GM04503 (cell line): ENCODE data around the gene HSD17B1.
"Not testable (repeated sequence)": the region's sequence is repeated elsewhere in the genome, so short reads cannot be mapped to it uniquely, and the experiment has no call there.

Experiments
- DNase-seq: peaks from one replicate; pipeline ENCODE4 v3.0.0-alpha.2; 2012; ENCODE audit warnings: low read depth

Gene HSD17B1

DNA sequence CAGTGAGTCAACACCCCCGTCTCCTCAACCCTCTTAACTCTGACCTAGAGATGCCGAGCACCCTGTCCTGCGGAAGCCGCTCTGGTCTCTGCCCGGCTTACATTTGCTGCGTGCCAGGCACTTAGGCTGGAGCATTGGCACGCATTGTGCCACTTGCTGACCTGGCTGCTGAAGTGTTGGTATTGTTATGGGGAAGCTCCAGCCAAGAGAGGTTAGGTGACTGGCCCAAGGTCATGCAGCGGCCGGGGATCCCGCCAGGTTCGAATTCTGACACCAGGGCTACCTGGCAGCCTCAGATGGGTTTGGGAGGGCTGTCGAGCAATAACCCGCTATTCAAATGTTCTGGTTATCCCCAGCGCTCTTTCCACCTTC, 5.0 kb upstream of the HSD17B1 start:
- DNase-seq, result no peak

DNA sequence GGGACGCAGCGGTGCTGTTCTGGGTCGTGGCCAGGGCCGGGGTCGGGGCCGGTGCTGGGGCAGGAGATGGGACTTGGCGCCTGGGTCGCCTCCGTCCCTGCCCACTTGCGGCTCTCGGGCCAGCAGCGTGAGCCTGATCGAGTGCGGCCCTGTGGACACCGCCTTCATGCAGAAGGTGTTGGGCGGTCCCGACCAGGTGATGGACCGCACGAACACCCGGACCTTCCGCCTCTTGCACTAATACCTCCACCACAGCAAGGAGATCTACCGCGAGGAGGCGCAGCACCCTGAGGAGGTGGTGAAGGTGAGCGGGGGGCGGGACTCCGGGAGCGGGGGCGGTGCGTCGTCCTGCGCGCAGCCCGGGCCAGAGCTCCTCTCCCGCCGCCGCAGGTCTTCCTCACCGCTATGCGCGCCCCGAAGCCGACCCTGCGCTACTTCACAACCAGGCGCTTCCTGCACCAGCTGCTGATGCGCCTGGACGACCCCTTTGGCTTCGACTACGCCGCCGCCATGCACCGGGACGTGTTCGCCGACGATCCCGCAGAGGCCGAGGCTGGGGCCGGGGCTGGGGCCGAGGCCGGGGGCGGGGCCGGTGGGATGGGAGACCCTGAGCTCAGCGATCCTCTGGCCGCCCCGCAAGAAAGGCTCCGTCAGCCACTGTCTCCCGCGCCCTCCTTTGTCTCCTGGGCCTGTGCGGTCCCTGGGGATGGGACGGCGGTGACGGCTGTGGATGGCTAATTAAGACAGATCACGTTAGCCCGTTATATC, 4.5 kb upstream of the HSD17B1 start:
- no peak for DNase-seq

DNA sequence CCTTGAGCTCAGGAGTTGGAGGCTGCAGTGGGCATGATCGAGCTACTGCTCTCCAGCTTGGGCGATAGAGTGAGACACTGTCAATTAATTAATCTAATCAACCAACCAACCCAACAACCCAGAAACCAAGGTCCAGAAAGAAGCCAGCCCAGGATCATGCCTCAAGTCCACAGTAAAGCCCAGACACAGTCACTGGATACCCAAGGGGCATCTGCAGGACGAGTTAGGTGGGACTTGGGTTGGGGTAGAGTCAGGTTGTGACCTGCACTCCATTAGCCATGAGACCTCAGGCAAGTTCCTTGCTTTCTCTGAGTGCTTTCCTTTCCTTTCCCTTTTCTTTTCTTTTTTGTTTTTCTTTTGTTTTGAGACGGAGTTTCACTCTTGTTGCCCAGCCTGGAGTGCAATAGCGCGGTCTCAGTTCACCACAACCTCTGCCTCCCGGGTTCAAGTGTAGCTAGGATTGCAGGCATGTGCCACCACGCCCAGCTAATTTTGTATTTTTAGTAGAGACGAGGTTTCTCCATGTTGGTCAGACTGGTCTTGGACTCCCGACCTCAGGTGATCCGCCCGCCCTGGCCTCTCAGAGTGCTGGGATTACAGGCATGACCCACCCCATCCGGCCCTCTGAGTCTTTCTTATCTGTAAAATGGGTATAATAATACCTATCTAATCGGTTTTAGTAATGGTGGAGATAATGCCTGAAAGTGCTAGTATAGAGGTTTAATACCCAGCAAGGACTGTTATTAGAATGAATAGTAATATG, 3.5 kb upstream of the HSD17B1 start:
- DNase-seq, result no peak

DNA sequence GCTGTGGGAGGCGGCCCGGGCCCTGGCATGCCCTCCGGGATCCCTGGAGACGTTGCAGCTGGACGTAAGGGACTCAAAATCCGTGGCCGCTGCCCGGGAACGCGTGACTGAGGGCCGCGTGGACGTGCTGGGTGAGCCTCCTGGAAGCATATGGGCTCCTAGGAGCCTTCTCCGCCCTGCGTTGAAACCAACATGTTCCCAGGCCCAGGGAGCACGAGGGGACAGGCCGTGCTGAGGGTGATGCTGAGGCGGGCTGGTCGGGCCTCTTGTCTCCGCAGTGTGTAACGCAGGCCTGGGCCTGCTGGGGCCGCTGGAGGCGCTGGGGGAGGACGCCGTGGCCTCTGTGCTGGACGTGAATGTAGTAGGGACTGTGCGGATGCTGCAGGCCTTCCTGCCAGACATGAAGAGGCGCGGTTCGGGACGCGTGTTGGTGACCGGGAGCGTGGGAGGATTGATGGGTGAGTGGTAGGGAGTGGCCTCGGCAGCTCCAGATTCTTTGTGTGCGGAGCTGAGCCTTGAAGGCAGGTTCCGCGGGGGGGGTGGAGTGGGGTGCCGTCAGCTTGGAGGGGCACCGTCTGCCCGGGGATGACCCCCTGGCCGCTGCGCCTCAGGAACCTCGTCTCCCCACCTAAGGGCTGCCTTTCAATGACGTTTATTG, 567 bp downstream of the HSD17B1 start:
- DNase-seq, result no peak

DNA sequence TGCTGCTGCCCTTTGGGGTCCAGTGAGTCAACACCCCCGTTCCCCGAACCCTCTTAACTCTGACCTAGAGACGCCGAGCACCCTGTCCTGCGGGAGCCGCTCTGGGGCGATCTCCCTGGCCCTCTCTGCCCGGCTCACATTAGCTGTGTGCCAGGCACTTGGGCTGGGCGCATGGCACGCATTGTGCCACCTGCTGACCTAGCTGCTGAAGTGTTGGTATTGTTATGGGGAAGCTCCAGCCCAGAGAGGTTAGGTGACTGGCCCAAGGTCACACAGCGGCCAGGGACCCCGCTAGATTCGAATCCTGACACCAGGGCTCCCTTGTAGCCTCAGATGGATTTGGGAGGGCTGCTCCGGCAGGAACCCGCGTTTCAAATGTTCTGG, 1.1 kb downstream of the HSD17B1 start:
- DNase-seq, result no peak

DNA sequence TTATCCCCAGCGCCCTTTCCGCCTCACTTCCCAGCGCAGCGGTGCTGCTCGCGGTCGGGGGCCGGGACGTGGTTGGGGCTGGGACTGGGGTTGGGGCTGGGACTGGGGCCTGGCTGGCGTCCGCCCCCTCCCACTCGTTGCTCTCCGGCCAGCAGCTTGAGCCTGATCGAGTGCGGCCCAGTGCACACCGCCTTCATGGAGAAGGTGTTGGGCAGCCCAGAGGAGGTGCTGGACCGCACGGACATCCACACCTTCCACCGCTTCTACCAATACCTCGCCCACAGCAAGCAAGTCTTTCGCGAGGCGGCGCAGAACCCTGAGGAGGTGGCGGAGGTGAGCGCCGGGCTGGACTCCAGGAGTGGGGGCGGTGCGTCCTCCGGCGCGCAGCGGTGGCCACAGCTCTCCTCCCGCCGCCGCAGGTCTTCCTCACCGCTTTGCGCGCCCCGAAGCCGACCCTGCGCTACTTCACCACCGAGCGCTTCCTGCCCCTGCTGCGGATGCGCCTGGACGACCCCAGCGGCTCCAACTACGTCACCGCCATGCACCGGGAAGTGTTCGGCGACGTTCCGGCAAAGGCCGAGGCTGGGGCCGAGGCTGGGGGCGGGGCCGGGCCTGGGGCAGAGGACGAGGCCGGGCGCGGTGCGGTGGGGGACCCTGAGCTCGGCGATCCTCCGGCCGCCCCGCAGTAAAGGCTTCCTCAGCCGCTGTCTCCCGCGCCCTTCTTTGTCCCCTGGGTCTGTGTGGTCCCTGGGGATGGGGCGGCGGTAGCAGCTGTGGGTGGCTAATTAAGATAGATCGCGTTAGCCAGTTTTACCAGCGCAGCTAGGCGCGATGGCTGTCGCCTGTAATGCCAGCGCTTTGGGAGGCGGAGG, 1.8 kb downstream of the HSD17B1 start:
- DNase-seq, result no peak

DNA sequence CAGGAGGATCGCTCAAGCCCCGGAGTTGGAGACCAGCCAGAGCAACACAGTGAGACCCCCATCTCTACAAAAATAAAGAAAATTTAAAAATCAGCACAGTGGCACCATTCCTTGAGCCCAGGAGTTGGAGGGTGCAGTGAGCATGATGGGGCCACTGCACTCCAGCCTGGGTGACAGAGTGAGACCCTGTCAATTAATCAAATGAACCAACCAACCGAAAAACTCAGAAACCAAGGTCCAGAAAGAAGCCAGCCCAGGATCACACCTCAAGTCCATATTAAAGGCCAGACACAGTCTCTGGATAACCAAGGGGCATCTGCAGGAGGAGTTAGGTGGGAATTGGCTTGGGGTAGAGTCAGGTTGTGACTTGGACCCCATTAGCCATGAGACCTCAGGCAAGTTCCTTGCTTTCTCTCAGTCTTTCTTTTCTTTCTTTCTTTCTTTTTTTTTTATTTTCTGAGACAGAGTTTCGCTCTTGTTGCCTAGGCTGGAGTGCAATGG, 2.4 kb downstream of the HSD17B1 start:
- no peak for DNase-seq

DNA sequence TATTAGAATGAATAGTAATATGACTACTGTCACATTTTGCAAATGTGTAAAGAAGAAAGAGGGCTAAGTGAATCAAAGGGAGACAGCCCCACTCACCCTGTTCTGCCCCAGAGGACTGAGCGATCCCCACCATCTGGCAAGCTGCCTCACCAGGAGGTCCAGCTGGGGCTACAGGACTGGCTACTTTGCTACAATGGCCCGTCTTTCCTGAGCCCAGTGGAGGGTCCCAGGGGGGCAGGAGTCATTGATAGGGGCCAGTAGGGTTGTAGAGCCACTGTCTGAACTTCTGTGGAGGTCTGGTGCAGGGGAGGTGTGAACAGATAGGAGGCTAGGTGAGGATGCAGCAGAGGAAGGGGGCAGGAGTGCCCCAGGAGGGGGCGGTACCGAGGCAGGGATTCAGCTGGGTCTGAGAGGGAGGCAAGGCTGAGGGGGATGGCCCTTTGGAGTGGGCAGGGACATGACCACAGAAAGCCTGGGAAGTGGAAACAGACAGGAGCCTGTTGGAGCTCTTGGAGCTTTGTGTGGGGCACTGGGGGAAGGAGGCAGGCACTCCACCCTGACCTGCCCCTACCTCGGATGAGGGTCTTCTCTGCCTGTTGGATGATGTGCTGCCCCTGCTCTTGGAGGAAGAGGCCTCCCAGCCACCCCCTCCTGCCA, 3.4 kb downstream of the HSD17B1 start:
- not testable (repeated sequence) for DNase-seq

DNA sequence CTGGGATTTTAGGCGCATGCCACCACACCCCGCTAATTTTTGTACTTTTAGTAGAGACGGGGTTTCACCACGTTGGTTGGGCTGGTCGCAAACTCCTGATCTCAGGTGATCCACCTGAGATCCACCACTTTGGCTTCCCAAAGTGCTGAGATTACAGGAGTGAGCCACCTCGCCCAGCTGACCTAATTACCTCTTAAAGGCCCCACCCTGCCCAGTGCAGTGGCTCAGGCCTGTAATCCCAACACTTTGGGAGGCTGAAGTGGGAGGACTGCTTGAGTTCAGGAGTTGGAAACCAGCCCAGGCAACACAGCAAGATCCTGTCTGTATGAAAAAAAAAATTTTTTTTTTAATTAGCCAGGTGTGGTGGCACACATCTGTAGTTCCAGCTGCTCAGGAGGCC, 6.4 kb downstream of the HSD17B1 start:
- no peak for DNase-seq

DNA sequence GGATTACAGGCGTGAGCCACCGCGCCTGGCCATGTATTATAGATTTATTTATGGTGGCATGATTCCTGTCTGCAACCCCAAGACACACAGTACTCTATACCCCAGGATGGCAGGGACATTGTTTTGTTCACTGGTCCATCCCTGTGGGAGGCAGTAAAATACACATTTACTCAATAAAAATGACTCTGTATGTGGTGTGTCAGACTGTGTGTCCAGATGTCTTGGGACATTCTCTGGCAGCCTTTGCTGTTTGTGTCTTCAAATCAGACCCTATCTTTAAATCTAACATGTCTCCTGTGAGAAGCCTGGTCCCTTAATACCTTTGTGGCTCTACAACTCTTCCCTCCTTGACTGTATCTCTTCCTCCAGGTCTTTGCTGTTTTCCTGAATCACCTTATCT, 7.5 kb downstream of the HSD17B1 start:
- DNase-seq, result no peak

DNA sequence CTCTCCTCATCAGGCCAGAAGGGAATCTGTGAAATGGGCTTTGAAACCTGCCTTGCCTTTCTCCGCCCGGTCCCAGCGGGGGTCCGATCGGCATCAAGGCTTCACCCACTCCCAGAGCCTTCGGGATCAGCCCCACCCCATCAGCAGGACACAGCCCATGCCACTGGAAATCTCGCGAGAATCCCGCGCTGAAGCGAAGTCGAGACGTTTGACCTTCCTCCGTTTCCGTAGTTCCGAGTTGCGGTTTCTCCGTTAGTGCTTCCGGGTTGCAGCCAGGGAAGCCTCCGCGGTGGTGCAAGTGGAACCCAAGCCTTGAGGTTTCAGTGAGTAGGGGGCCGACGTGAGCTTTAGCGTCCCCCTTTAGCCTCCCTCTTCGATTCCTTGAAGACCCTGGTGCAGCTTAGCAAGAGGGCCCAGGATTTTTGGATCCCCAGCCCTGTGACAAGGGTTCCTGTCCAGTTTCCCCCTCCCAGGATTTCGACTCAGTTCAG, 9.2 kb downstream of the HSD17B1 start, which contains the start of gene COASY:
Gene COASY (plus strand): TSS at position 252 of the 491 bp plus-strand sequence. CDS start 475 bp downstream, outside the sequence.
- peak; percentile 82 for DNase-seq

DNA sequence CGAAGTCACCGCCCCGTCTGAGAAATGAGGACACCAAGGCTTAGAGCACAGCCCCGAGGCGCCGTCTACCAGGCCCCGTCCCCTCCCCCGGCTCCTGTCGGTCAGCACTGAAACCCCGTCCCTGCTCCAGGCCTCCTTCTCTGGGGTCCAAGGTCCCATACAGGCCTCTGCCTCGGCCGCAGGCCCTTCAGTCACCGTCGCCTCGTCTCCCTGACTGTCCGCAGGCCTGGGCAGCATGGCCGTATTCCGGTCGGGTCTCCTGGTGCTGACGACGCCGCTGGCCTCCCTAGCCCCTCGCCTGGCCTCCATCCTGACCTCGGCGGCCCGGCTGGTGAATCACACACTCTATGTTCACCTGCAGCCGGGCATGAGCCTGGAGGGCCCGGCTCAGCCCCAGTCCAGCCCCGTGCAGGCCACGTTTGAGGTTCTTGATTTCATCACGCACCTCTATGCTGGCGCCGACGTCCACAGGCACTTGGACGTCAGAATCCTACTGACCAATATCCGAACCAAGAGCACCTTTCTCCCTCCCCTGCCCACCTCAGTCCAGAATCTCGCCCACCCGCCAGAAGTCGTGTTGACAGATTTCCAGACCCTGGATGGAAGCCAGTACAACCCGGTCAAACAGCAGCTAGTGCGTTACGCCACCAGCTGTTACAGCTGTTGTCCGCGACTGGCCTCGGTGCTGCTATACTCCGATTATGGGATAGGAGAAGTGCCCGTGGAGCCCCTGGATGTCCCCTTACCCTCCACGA, 9.8 kb downstream of the HSD17B1 start:
- DNase-seq, result no peak

DNA sequence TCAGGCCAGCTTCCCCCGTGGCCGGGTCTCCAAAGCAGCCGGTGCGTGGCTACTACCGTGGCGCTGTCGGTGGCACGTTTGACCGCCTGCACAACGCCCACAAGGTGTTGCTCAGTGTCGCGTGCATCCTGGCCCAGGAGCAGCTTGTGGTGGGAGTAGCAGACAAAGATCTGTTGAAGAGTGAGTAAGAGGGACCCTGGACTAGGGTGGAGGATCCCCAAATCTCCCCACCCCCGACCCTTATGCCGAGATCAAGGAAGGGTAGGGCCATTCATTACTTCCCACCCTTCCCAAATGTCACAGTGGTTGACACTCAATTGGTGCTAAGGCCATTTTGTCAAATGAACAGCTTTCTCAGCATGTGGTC, 10.4 kb downstream of the HSD17B1 start:
- no peak for DNase-seq

DNA sequence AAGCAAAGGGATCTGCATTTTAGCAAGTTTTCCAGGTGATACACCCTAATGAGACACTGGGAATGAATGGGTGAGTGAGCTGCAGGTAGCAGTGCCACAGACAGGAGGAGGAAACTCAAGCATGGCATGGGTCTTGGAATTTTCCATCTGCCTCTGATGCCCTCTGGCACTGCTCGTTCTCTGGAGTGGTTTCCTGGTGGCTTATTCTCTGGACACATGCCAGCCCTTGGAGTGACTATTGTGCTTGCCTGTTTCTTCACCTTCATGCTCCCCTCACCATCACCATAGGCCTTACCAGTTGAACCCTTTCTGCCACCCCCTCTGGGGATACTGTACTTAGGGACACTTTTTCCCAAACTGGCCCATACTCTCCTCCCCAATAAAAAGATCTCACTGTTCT, 10.8 kb downstream of the HSD17B1 start:
- no peak for DNase-seq

DNA sequence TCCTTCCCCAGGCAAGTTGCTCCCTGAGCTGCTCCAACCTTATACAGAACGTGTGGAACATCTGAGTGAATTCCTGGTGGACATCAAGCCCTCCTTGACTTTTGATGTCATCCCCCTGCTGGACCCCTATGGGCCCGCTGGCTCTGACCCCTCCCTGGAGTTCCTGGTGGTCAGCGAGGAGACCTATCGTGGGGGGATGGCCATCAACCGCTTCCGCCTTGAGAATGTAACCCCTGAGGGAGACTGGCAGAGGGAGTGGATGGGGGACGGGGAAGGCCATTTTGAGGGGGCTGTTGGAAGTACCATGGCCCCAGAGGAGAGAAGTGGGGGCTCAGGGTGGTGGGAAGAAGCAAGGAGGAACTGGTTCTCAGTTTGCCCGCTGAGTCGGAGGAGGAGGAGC, 11.2 kb downstream of the HSD17B1 start:
- no peak for DNase-seq

DNA sequence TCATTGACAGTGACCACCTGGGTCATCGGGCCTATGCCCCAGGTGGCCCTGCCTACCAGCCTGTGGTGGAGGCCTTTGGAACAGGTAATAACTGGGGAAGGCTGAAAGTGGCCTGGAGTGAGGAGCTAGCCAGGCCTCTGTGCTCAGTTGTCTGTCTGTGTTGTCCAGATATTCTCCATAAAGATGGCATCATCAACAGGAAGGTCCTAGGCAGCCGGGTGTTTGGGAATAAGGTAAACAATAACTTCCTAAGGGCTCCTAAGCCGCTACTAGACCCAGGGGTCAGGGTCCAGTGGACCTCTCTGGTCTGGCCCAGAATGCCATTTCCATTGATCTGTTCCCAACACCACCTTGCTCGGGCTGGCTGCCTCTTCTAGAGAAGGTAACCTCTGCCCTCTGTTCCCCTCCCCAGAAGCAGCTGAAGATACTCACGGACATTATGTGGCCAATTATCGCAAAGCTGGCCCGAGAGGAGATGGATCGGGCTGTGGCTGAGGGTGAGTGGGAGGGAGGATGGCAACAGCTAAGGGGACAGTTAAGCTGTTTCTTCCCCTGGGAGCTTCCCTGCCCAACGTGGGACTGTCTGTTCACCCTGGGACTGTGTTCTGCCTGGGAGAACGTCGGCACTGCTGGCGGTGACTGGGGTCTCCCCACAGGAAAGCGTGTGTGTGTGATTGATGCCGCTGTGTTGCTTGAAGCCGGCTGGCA, 12.2 kb downstream of the HSD17B1 start:
- no peak for DNase-seq

DNA sequence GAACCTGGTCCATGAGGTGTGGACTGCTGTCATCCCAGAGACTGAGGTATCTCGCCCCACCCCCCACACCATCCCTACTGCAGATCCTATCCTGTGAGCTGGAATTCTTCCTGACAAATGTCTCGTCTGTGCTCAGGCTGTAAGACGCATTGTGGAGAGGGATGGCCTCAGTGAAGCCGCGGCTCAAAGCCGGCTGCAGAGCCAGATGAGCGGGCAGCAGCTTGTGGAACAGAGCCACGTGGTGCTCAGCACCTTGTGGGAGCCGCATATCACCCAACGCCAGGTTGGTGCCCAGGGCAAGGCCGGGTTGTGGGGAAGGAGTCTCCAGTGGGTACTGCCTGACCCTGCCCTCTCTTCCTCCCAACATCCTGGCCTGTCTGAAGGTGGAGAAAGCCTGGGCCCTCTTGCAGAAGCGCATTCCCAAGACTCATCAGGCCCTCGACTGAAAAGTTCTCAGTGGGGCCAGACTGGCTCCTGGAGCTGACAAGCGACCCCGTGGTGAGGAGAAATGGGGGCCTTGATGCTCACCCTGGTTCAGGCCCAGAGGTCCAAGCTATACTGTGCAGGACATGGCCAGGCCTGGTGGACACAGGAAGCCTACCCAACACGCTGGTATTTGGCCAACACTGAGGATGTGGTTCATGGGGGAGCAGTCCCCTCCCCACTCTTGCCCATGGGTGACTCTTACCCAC, 12.9 kb downstream of the HSD17B1 start:
- DNase-seq, result no peak

DNA sequence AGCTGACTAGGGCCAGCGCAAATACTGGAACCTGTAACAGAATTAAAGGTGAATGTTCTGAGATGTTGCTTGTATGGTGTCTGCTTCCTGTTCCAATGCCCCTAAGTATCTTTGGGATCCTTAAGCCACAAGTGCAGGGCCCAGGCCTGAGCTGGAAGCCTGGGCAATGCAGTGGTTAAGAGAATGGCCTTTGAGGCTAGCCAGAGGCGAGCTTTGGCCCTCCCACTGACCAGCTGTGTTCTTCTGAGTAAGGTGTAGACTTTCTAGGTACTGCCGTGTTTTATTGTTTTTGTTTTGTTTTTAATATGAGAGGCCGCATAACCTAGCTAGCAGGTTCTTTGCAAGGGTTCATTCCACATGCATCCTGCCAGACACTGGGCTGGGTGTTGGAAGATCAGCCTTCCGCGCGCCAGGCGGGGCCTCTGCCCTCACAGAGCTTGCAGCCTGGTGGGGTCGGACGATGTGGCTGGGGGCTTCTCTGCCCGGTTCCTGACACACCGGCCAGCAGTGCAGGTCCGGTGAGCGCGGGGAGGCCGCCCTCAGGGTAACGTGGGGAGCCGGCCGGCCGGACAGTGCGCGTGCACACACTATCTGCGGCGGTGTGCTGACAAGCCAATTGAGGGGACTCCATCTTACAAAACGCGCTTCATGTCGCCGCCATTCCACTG, 13.6 kb downstream of the HSD17B1 start:
- DNase-seq, result no peak
